ENCODE results near the gene SEC31A. TPM values are rescaled to one million over a fixed set of nuclear protein-coding genes. Genes with fewer than 3 reads are reported as not detected.

SEC31A gene
- total RNA-seq, 1 experiment from 2014 or later, result 137 TPM

DNA sequence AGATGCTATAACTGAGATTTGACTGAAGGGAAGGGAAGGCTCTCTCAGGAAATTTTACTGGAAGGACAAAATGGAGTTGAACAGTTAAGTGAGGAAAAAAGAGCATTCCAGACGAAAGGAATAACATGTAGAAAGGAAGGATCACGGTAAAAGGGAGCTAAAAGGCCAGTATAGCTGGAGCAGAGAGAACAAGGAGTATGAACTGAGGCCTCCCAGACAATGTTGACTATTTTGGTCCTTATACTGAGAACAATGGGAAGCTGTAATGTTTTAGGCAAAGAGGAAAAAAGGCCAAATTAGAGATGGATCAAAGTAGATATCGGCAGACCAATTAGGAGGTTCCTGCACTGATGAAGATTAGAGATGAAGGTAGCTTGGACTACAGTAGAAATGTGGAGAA lies 65.5 kb downstream of the SEC31A start:
- DNase-seq (ENCODE audit: low spot score), result no peak
- Mint-ChIP-seq H3K27me3 (ENCODE audit: low read depth) (no peaks in the 10 kb centered on the region), H3K27ac (no peak overlapping the region), H3K36me3 (peaks cover 61% of the 10 kb centered on the region), H3K4me3 (no peak overlapping the region), H3K9me3 (no peaks in the 10 kb centered on the region), H3K4me1 (no peaks in the 10 kb centered on the region)
- ATAC-seq, result no peak
- no peak for TF ChIP-seq TEAD4 (CRISPR knock-in tag; IDR thresholded peaks at IDR 0.05)
- no peak for TF ChIP-seq ZNF396 (CRISPR knock-in tag; IDR thresholded peaks at IDR 0.05; ENCODE audit: borderline replicate concordance)
- no peak for TF ChIP-seq ZNF232 (CRISPR knock-in tag; IDR thresholded peaks at IDR 0.05)
- TF ChIP-seq FOXK1 (CRISPR knock-in tag; IDR thresholded peaks at IDR 0.05), result no peak
- no peak for TF ChIP-seq CREB1 (CRISPR knock-in tag; IDR thresholded peaks at IDR 0.05)
- no peak for TF ChIP-seq FOXP4 (CRISPR knock-in tag; IDR thresholded peaks at IDR 0.05)
- TF ChIP-seq, protein P1, sequence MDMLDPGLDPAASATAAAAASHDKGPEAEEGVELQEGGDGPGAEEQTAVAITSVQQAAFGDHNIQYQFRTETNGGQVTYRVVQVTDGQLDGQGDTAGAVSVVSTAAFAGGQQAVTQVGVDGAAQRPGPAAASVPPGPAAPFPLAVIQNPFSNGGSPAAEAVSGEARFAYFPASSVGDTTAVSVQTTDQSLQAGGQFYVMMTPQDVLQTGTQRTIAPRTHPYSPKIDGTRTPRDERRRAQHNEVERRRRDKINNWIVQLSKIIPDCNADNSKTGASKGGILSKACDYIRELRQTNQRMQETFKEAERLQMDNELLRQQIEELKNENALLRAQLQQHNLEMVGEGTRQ (CRISPR knock-in tag; IDR thresholded peaks at IDR 0.05), result no peak
- no peak for TF ChIP-seq TCF7 (CRISPR knock-in tag; IDR thresholded peaks at IDR 0.05; ENCODE audit: low read depth)
- TF ChIP-seq ZNF416 (CRISPR knock-in tag; IDR thresholded peaks at IDR 0.05), result no peak
- no peak for TF ChIP-seq GABPB1 (CRISPR knock-in tag; IDR thresholded peaks at IDR 0.05)
- no peak for TF ChIP-seq NFYB (CRISPR knock-in tag; conservative IDR thresholded peaks at IDR 0.05; ENCODE audit: low read depth)
- no peak for TF ChIP-seq EMX1 (CRISPR knock-in tag; IDR thresholded peaks at IDR 0.05)
- TF ChIP-seq ZNF512 (CRISPR knock-in tag; IDR thresholded peaks at IDR 0.05; ENCODE audit: borderline replicate concordance), result no peak
- no peak for TF ChIP-seq ZNF263 (CRISPR knock-in tag; IDR thresholded peaks at IDR 0.05; ENCODE audit: low read depth)
- no peak for TF ChIP-seq NR1H2 (CRISPR knock-in tag; IDR thresholded peaks at IDR 0.05)
- CTCF ChIA-PET, result no interaction called here
- POLR2A ChIA-PET, result no interaction called here

- DNase-seq (ENCODE audit: low spot score) (no peak), ATAC-seq (no peak)
- no peak overlapping the region for H3K4me3 Mint-ChIP-seq
- no peaks in the 10 kb centered on the region for H3K27me3 Mint-ChIP-seq (ENCODE audit: low read depth)
- ChIA-PET POLR2A (no interaction called here), CTCF (no interaction called here)
- no peak overlapping the region for H3K27ac Mint-ChIP-seq
- no peaks in the 10 kb centered on the region for H3K9me3 Mint-ChIP-seq
- H3K36me3 Mint-ChIP-seq, result peaks cover 71% of the 10 kb centered on the region
- H3K4me1 Mint-ChIP-seq, result peaks cover 4% of the 10 kb centered on the region
- TF ChIP-seq, protein P2, sequence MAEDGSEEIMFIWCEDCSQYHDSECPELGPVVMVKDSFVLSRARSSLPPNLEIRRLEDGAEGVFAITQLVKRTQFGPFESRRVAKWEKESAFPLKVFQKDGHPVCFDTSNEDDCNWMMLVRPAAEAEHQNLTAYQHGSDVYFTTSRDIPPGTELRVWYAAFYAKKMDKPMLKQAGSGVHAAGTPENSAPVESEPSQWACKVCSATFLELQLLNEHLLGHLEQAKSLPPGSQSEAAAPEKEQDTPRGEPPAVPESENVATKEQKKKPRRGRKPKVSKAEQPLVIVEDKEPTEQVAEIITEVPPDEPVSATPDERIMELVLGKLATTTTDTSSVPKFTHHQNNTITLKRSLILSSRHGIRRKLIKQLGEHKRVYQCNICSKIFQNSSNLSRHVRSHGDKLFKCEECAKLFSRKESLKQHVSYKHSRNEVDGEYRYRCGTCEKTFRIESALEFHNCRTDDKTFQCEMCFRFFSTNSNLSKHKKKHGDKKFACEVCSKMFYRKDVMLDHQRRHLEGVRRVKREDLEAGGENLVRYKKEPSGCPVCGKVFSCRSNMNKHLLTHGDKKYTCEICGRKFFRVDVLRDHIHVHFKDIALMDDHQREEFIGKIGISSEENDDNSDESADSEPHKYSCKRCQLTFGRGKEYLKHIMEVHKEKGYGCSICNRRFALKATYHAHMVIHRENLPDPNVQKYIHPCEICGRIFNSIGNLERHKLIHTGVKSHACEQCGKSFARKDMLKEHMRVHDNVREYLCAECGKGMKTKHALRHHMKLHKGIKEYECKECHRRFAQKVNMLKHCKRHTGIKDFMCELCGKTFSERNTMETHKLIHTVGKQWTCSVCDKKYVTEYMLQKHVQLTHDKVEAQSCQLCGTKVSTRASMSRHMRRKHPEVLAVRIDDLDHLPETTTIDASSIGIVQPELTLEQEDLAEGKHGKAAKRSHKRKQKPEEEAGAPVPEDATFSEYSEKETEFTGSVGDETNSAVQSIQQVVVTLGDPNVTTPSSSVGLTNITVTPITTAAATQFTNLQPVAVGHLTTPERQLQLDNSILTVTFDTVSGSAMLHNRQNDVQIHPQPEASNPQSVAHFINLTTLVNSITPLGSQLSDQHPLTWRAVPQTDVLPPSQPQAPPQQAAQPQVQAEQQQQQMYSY (CRISPR knock-in tag; IDR thresholded peaks at IDR 0.05), result no peak
- TF ChIP-seq ZNF396 (CRISPR knock-in tag; IDR thresholded peaks at IDR 0.05; ENCODE audit: borderline replicate concordance) (no peak), AR (CRISPR knock-in tag; IDR thresholded peaks at IDR 0.05) (no peak), GTF2I (CRISPR knock-in tag; conservative IDR thresholded peaks at IDR 0.05) (no peak), ATF2 (CRISPR knock-in tag; IDR thresholded peaks at IDR 0.05; ENCODE audit: borderline replicate concordance, low read depth) (no peak), OVOL2 (CRISPR knock-in tag; IDR thresholded peaks at IDR 0.05; ENCODE audit: borderline replicate concordance) (no peak), SP1 (CRISPR knock-in tag; conservative IDR thresholded peaks at IDR 0.05) (no peak)
- TF ChIP-seq, protein P3, sequence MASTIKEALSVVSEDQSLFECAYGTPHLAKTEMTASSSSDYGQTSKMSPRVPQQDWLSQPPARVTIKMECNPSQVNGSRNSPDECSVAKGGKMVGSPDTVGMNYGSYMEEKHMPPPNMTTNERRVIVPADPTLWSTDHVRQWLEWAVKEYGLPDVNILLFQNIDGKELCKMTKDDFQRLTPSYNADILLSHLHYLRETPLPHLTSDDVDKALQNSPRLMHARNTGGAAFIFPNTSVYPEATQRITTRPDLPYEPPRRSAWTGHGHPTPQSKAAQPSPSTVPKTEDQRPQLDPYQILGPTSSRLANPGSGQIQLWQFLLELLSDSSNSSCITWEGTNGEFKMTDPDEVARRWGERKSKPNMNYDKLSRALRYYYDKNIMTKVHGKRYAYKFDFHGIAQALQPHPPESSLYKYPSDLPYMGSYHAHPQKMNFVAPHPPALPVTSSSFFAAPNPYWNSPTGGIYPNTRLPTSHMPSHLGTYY (CRISPR knock-in tag; IDR thresholded peaks at IDR 0.05), result no peak
Observed at GRCh38 chr4:82823062-82823461, 67.9 kb downstream of the SEC31A start.
